Kidney capillary endothelial cell (primary cell): ENCODE data around the gene SRL.

Experiments
- DNase-seq: peaks from one replicate; pipeline ENCODE4 v3.0.0-alpha.2; 2018; ENCODE audit warnings: low spot score

SRL gene

GRCh38 chr16:4241928-4242283 is at the start of gene SRL:
Gene SRL, minus strand, starts transcription at chr16:4242080. Its CDS starts 13 bp downstream, at chr16:4242067.
- DNase-seq = no peak

- DNase-seq = peak; percentile 62
Measured at GRCh38 chr16:4290236-4290830, 48.5 kb upstream of the SRL start.

GRCh38 chr16:4288148-4288921 is 46.5 kb upstream of the SRL start:
- no peak for DNase-seq

- no peak for DNase-seq
Measured at GRCh38 chr16:4285167-4285566, 43.3 kb upstream of the SRL start.

- no peak for DNase-seq
Measured at GRCh38 chr16:4283939-4284338, 42.1 kb upstream of the SRL start.

- DNase-seq = no peak
Measured at GRCh38 chr16:4283441-4283840, 41.6 kb upstream of the SRL start.

GRCh38 chr16:4280625-4281024 is 38.7 kb upstream of the SRL start:
- no peak for DNase-seq

- DNase-seq = no peak
Measured at GRCh38 chr16:4277987-4278513, 36.2 kb upstream of the SRL start.

GRCh38 chr16:4275861-4276260 is 34.0 kb upstream of the SRL start:
- no peak for DNase-seq

- peak; percentile 83 for DNase-seq
Measured at GRCh38 chr16:4273858-4274311, 32.0 kb upstream of the SRL start.

- DNase-seq = no peak
Measured at GRCh38 chr16:4272114-4272956, 30.5 kb upstream of the SRL start.

GRCh38 chr16:4271176-4272113 is 29.6 kb upstream of the SRL start:
- peak; percentile 88 for DNase-seq

- DNase-seq = no peak
Measured at GRCh38 chr16:4270595-4270994, 28.7 kb upstream of the SRL start.

- DNase-seq = no peak
Measured at GRCh38 chr16:4270091-4270490, 28.2 kb upstream of the SRL start.

GRCh38 chr16:4266372-4266771 is 24.5 kb upstream of the SRL start:
- DNase-seq = peak; percentile 18

- DNase-seq = no peak
Measured at GRCh38 chr16:4265676-4266075, 23.8 kb upstream of the SRL start.

GRCh38 chr16:4264546-4264945 is 22.7 kb upstream of the SRL start:
- DNase-seq = no peak

- DNase-seq = peak; percentile 38
Measured at GRCh38 chr16:4263504-4264436, 21.9 kb upstream of the SRL start.

GRCh38 chr16:4262303-4262835 is 20.5 kb upstream of the SRL start:
- DNase-seq = no peak

- peak; percentile 44 for DNase-seq
Measured at GRCh38 chr16:4261557-4262172, 19.8 kb upstream of the SRL start.
